ENCODE data around the gene SLC24A5.

SLC24A5 gene

GRCh38 chr15:48109856-48110531 lies 10.8 kb upstream of the SLC24A5 start:
- no peak overlapping the region for H3K27ac ChIP-seq
- no peak for DNase-seq (ENCODE audit: low read depth, low spot score)

- DNase-seq (ENCODE audit: low read depth, low spot score): no peak
- no peak overlapping the region for H3K27ac ChIP-seq
These were observed 8.5 kb upstream of the SLC24A5 start for GRCh38 chr15:48112242-48112641.

- no peak overlapping the region for H3K27ac ChIP-seq
- DNase-seq (ENCODE audit: low read depth, low spot score): no peak
These were observed 1.5 kb upstream of the SLC24A5 start for GRCh38 chr15:48119277-48119676.

- no peak for DNase-seq (ENCODE audit: low read depth, low spot score)
- no peak overlapping the region for H3K27ac ChIP-seq
These were observed 1.1 kb downstream of the SLC24A5 start for GRCh38 chr15:48121849-48122248.

GRCh38 chr15:48126667-48127355 lies 6.0 kb downstream of the SLC24A5 start:
- H3K27ac ChIP-seq: no peak overlapping the region
- no peak for DNase-seq (ENCODE audit: low read depth, low spot score)

GRCh38 chr15:48131324-48131723 lies 10.5 kb downstream of the SLC24A5 start:
- H3K27ac ChIP-seq: no peak overlapping the region
- DNase-seq (ENCODE audit: low read depth, low spot score): no peak

GRCh38 chr15:48132874-48133273 lies 12.1 kb downstream of the SLC24A5 start:
- no peak overlapping the region for H3K27ac ChIP-seq
- no peak for DNase-seq (ENCODE audit: low read depth, low spot score)

- peak overlapping the region; percentile 75 for H3K27ac ChIP-seq
- peak; percentile 12 for DNase-seq (ENCODE audit: low read depth, low spot score)
These were observed 23.1 kb downstream of the SLC24A5 start for GRCh38 chr15:48143856-48144255.

- H3K27ac ChIP-seq: peak overlapping the region; percentile 75
- no peak for DNase-seq (ENCODE audit: low read depth, low spot score)
These were observed 24.1 kb downstream of the SLC24A5 start for GRCh38 chr15:48144889-48145288.

GRCh38 chr15:48145923-48146322 lies 25.1 kb downstream of the SLC24A5 start:
- DNase-seq (ENCODE audit: low read depth, low spot score): no peak

GRCh38 chr15:48147358-48147757 lies 26.6 kb downstream of the SLC24A5 start:
- no peak for DNase-seq (ENCODE audit: low read depth, low spot score)
- H3K27ac ChIP-seq: no peak overlapping the region

More at GRCh38 chr15:48145923-48146322, 25.1 kb downstream of the SLC24A5 start:
- H3K27ac ChIP-seq: peak overlapping the region; percentile 75

- peak; percentile 14 for DNase-seq (ENCODE audit: low read depth, low spot score)
These were observed 29.1 kb downstream of the SLC24A5 start for GRCh38 chr15:48149858-48150257.

GRCh38 chr15:48153526-48153925 lies 32.7 kb downstream of the SLC24A5 start:
- no peak overlapping the region for H3K27ac ChIP-seq
- DNase-seq (ENCODE audit: low read depth, low spot score): no peak

More at GRCh38 chr15:48149858-48150257, 29.1 kb downstream of the SLC24A5 start:
- peak overlapping the region; percentile 95 for H3K27ac ChIP-seq

GRCh38 chr15:48168616-48169015 lies 47.8 kb downstream of the SLC24A5 start:
- DNase-seq (ENCODE audit: low read depth, low spot score): no peak
- H3K27ac ChIP-seq: no peak overlapping the region

GRCh38 chr15:48170981-48171380 lies 50.2 kb downstream of the SLC24A5 start:
- H3K27ac ChIP-seq: no peak overlapping the region
- no peak for DNase-seq (ENCODE audit: low read depth, low spot score)

GRCh38 chr15:48175126-48175525 lies 54.3 kb downstream of the SLC24A5 start:
- no peak overlapping the region for H3K27ac ChIP-seq
- no peak for DNase-seq (ENCODE audit: low read depth, low spot score)

GRCh38 chr15:48176112-48176511 lies 55.3 kb downstream of the SLC24A5 start:
- no peak for DNase-seq (ENCODE audit: low read depth, low spot score)
- H3K27ac ChIP-seq: no peak overlapping the region

- DNase-seq (ENCODE audit: low read depth, low spot score): no peak
- H3K27ac ChIP-seq: no peak overlapping the region
These were observed 56.2 kb downstream of the SLC24A5 start for GRCh38 chr15:48176957-48177356.

GRCh38 chr15:48177383-48177765 lies 56.6 kb downstream of the SLC24A5 start:
- no peak for DNase-seq (ENCODE audit: low read depth, low spot score)
- peak overlapping the region; percentile 19 for H3K27ac ChIP-seq

GRCh38 chr15:48177766-48178647 lies 57.2 kb downstream of the SLC24A5 start, which contains the start of gene MYEF2:
Gene MYEF2, minus strand, starts transcription at chr15:48178295. Its CDS starts 58 bp downstream, at chr15:48178237.
- DNase-seq (ENCODE audit: low read depth, low spot score): no peak
- H3K27ac ChIP-seq: peak within 1 kb of the TSS; percentile 19

GRCh38 chr15:48178648-48178931 lies 57.8 kb downstream of the SLC24A5 start:
- H3K27ac ChIP-seq: no peak overlapping the region
- no peak for DNase-seq (ENCODE audit: low read depth, low spot score)

Data from epithelial cell of prostate (primary cell).